Measurements from ENCODE around the gene DHDDS.
"Not testable (repeated sequence)": the region's sequence is repeated elsewhere in the genome, so short reads cannot be mapped to it uniquely, and the experiment has no call there.

The DHDDS gene

GRCh38 chr1:26477446-26478152 is 45.5 kb downstream of the DHDDS start:
- DNase-seq = no peak

GRCh38 chr1:26478159-26478558 is 46.0 kb downstream of the DHDDS start:
- DNase-seq = no peak

GRCh38 chr1:26478988-26479387 is 46.9 kb downstream of the DHDDS start:
- DNase-seq = no peak

GRCh38 chr1:26482921-26483320 is 50.8 kb downstream of the DHDDS start:
- no peak for DNase-seq

- DNase-seq = no peak
Observed at GRCh38 chr1:26483980-26484379, 51.9 kb downstream of the DHDDS start.

- DNase-seq = no peak
Observed at GRCh38 chr1:26490155-26490554, 58.0 kb downstream of the DHDDS start.

GRCh38 chr1:26493267-26493666 is 61.1 kb downstream of the DHDDS start:
- DNase-seq = no peak

GRCh38 chr1:26493938-26494337 is 61.8 kb downstream of the DHDDS start:
- no peak for DNase-seq

GRCh38 chr1:26496861-26497260 is 64.7 kb downstream of the DHDDS start:
- no peak for DNase-seq

- DNase-seq = no peak
Observed at GRCh38 chr1:26498894-26499293, 66.8 kb downstream of the DHDDS start.

GRCh38 chr1:26500488-26501175 is 68.5 kb downstream of the DHDDS start:
- peak; percentile 99 for DNase-seq

- not testable (repeated sequence) for DNase-seq
Observed at GRCh38 chr1:26510711-26511110, 78.6 kb downstream of the DHDDS start.

GRCh38 chr1:26515836-26516235 is 83.7 kb downstream of the DHDDS start:
- DNase-seq = not testable (repeated sequence)

- DNase-seq = no peak
Observed at GRCh38 chr1:26516987-26517765, 85.1 kb downstream of the DHDDS start.

- no peak for DNase-seq
Observed at GRCh38 chr1:26517766-26518049, 85.6 kb downstream of the DHDDS start.

GRCh38 chr1:26518355-26518754 is 86.2 kb downstream of the DHDDS start:
- no peak for DNase-seq

- no peak for DNase-seq
Observed at GRCh38 chr1:26520339-26520738, 88.2 kb downstream of the DHDDS start.
